H1 (cell line): ENCODE data around the gene PLN. TPM values are rescaled to one million over a fixed set of nuclear protein-coding genes. Genes with fewer than 3 reads are reported as not detected.

ENCODE experiments used
- BACH1 ChIP-seq: IDR thresholded peaks from 2 replicates; pipeline ENCODE4 v1.6.1; 2012; ENCODE audit warnings: low read length, improper control_type of control experiment
- KDM1A ChIP-seq: fragments of 200-600, 300-600 bp; sonication (generic); IDR thresholded peaks from 2 replicates; pipeline ENCODE4 v1.7.1; 2016; ENCODE audit warnings: mild to moderate bottlenecking, low read length, borderline replicate concordance
- POU5F1 ChIP-seq: IDR thresholded peaks from 2 replicates; pipeline ENCODE4 v1.6.1; 2011; ENCODE audit warnings: low read depth, mild to moderate bottlenecking, low read length, moderate library complexity
- TCF12 ChIP-seq: IDR thresholded peaks from 2 replicates; pipeline ENCODE4 v1.6.1; 2011; ENCODE audit warnings: low read depth, mild to moderate bottlenecking, low read length
- TEAD4 ChIP-seq: IDR thresholded peaks from 2 replicates; pipeline ENCODE4 v1.6.1; 2012; ENCODE audit warnings: low read depth, low read length, inconsistent platforms, mixed read lengths
- polyA plus RNA-seq, 7 experiments: library from polyadenylated mRNA; depleted of rRNA in 3 of 7; stranded (reverse) in 5 of 7; unstranded in 2 of 7; fragments of >200 nt in 5 of 7; fragments of 200-250 nt in 2 of 7; gene quantifications; 1 replicate in 5 of 7; 2 replicates in 1 of 7; 4 replicates in 1 of 7; pipeline versions ENCODE4 v1.2.1 to v1.2.3, GENCODE V29; 2011 to 2013; ENCODE audit warnings: missing spikeins in 2 of 7, mixed read lengths in 2 of 7
- total RNA-seq: library from RNA; stranded (reverse); fragmentation: NEBNext Ultra II Directional; extraction: Animal tissue kit (Norgen Biotek cat#: 25700); gene quantifications from 2 replicates; pipeline ENCODE4 v1.2.1, GENCODE V29; 2021

Gene PLN
- total and polyA plus RNA-seq, 2 of the 8 experiments (the other 6 are each of a cell fraction or from before 2014, with no cell fraction given), result not detected

GRCh38 chr6:118525913-118526780, 21.9 kb upstream of the PLN start (continued):
- TF ChIP-seq KDM1A, result no peak
- no peak for TF ChIP-seq BACH1
- no peak for TF ChIP-seq POU5F1
- TF ChIP-seq TEAD4, result no peak
- TF ChIP-seq TCF12, result no peak
